ENCODE measurements around the gene DPEP2.
"Not testable (repeated sequence)": the region's sequence is repeated elsewhere in the genome, so short reads cannot be mapped to it uniquely, and the experiment has no call there.

The DPEP2 gene, protein sequence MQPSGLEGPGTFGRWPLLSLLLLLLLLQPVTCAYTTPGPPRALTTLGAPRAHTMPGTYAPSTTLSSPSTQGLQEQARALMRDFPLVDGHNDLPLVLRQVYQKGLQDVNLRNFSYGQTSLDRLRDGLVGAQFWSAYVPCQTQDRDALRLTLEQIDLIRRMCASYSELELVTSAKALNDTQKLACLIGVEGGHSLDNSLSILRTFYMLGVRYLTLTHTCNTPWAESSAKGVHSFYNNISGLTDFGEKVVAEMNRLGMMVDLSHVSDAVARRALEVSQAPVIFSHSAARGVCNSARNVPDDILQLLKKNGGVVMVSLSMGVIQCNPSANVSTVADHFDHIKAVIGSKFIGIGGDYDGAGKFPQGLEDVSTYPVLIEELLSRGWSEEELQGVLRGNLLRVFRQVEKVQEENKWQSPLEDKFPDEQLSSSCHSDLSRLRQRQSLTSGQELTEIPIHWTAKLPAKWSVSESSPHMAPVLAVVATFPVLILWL

DNA sequence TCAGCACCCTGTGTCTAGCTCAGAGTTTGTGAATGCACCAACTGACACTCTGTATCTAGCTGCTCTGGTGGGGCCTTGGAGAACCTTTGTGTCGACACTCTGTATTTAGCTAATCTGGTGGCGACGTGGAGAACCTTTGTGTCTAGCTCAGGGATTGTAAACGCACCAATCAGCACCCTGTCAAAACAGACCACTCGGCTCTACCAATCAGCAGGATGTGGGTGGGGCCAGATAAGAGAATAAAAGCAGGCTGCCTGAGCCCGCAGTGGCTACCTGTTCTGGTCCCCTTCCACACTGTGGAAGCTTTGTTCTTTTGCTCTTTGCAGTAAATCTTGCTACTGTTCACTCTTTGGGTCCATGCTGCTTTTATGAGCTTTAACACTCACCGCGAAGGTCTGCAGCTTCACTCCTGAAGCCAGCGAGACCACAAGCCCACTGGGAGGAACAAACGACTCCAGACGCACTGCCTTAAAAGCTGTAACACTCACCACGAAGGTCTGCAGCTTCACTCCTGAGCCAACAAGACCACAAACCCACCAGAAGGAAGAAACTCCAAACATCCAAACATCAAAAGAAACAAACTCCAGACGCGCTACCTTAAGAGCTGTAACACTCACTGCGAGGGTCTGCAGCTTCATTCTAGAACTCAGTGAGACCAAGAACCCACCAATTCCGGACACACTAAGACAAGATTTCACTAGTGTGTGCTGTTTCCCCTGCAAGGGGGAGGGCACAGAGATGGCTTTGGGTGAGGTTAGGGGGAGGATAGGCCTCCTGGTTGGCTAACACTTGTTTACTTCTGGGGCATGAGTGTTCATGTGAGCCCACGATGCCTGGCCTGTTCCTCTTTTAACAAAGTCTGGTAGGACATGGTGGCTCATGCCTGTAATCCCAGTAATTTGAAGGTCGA, at the start of gene DPEP2:
Gene DPEP2, minus strand, starts transcription at position 706 of the 910 bp plus-strand sequence. CDS start 6,272 bp downstream, outside the sequence.
- not testable (repeated sequence) for DNase-seq (ENCODE audit: low read depth in 2 of 2, low spot score in 1 of 2)

GRCh38 chr16:68047987-68048386, 48.7 kb upstream of the DPEP2 start:
- no peak for DNase-seq (ENCODE audit: low read depth in 2 of 2, low spot score in 1 of 2)

DNA sequence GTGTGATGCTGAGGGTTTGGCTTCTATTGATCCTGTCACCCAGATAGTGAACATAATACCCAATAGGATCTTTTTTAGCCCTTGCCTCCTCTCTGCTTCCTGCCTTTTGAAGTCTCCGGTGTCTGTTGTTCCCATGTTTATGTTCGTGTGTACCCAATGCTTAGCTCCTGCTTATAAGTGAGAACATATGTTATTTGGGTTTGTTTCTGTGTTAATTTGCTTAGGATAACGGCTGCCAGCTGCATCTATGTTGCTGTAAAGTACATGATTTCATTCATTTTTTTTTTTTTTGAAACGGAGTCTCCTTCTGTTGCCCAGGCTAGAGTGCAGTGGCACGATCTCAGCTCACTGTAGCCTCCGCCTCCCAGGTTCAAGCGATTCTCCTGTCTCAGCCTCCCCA, 46.8 kb upstream of the DPEP2 start:
- no peak for DNase-seq (ENCODE audit: low read depth in 2 of 2, low spot score in 1 of 2)

DNA sequence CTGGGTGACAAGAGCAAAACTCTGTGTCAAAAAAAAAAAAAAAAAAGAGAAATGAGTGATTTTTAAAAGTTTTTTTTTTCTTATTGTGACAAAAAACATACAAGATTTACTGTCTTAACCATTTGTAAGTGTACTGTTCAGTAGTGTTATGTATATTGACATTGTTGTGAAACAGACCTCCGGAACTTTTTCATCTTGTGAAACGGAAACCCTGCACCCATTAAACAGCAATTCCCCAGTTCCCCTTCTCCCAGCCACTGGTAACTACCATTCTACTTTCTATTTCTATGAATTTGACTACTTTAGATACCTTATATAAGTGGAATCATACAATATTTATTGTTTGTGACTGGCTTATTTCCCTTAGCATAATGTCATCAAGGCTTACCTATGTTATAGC, 42.5 kb upstream of the DPEP2 start:
- no peak for DNase-seq (ENCODE audit: low read depth in 2 of 2, low spot score in 1 of 2)

- DNase-seq (ENCODE audit: low read depth in 2 of 2, low spot score in 1 of 2): peak; percentile 85 to 88
These were observed 41.4 kb upstream of the DPEP2 start for GRCh38 chr16:68040506-68041288.

GRCh38 chr16:68037841-68038597, 38.7 kb upstream of the DPEP2 start:
- DNase-seq (ENCODE audit: low read depth in 2 of 2, low spot score in 1 of 2): no peak

- no peak for DNase-seq (ENCODE audit: low read depth in 2 of 2, low spot score in 1 of 2)
These were observed 35.9 kb upstream of the DPEP2 start for GRCh38 chr16:68035227-68035626.

DNA sequence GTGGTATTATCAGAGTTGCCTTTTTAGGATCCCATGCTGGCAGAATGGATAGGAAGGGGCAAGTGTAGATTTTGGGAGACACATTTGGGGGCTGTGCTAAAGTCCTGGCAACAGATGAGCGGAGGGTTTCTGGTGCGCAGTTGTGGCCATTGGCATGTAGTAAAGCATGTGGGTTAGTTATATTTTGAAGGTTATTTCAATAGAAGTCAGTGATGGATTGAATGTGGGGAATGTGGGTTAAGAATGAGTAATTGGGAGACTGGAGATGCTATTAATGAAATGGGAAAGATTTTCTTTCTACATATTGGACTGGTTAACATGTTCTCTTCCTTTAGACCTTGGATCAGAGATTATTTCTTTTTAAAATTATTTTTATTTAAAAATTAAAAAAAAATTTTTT, 33.8 kb upstream of the DPEP2 start:
- no peak for DNase-seq (ENCODE audit: low read depth in 2 of 2, low spot score in 1 of 2)

- no peak for DNase-seq (ENCODE audit: low read depth in 2 of 2, low spot score in 1 of 2)
These were observed 32.7 kb upstream of the DPEP2 start for GRCh38 chr16:68031951-68032350.

DNA sequence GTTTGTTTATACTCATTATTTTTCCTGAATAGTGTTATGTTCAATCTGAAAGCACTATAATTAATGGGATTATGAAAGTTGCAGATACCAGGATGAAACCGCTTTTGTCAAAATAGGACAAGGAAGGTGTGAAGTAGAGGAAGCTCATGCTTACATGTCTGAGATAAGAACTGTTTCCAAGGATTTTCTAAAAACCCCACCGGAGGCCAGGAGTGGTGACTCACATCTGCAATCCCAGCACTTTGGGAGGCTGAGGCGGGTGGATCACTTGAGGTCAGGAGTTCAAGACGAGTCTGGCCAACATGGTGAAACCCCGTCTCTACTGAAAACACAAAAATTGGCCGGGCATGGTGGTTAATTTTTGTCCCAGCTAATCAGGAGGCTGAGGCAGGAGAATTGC, 30.8 kb upstream of the DPEP2 start:
- not testable (repeated sequence) for DNase-seq (ENCODE audit: low read depth in 2 of 2, low spot score in 1 of 2)

DNA sequence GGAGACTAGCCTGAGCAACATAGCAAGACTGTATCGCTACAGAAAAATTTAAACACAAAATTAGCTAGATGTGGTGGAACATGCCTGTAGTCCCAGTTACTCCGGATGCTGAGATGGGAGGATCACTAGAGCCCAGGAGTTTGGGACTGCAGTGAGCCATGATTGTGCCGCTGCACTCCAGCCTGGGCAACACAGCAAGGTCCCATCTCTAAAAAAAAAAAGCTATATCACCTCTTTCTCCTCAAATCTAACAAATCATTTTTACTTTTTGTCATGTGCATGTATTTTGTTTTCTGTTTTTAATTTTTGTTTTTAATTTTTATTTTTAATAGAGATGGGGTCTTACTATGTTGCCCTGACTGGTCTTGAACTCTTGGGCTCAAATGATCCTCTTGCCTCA, 29.7 kb upstream of the DPEP2 start:
- no peak for DNase-seq (ENCODE audit: low read depth in 2 of 2, low spot score in 1 of 2)

DNA sequence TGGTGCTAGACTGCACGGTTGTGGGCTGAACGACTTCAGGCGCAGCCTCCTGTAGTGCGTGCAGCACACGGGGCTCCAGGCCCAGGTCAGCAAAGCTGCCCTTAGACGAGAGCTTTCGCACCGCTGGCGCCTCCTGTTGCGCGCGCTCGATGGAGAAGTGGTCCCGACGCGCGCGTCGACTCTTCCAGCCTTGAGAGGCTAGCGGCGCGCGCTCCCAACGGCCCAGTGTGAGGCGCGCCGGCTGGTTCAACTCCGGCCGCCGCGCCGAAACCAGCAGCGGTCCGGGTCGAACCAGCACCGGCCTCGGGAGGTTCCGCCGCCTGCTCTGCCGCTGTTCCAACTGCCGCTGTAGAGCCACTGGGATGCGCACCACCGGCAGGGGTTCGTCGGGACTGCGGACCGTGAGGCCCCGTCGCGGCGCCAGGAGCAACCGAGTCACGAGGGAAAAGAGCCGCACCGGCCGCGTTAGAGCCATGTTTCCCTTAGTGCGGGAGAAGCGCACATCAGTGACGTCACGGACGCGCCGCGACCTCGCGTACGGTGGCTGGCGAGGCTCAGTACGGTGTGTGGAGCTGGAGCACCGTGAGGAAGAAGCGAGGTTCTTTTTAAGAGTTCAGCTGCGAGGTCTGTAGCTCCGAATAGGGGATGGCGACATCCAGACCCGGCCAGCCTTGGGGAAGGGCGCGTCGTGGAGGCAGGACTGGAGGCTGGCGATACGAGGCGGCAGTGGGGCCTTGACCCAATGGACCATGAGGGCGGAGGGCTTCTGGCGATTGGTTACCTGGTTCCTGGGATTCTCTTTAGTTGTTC, 23.6 kb upstream of the DPEP2 start, which contains the start of the genes DDX28 and DUS2:
Gene DDX28, minus strand, starts transcription at position 505 of the 810 bp plus-strand sequence. Its CDS starts 30 bp downstream, at position 475.
Gene DUS2, plus strand, starts transcription at position 557 of the 810 bp plus-strand sequence. CDS start 14,740 bp downstream, outside the sequence.
- peak; percentile 89 to 95 for DNase-seq (ENCODE audit: low read depth in 2 of 2, low spot score in 1 of 2)

- DNase-seq (ENCODE audit: low read depth in 2 of 2, low spot score in 1 of 2): no peak
These were observed 23.0 kb upstream of the DPEP2 start for GRCh38 chr16:68022278-68022727.

DNA sequence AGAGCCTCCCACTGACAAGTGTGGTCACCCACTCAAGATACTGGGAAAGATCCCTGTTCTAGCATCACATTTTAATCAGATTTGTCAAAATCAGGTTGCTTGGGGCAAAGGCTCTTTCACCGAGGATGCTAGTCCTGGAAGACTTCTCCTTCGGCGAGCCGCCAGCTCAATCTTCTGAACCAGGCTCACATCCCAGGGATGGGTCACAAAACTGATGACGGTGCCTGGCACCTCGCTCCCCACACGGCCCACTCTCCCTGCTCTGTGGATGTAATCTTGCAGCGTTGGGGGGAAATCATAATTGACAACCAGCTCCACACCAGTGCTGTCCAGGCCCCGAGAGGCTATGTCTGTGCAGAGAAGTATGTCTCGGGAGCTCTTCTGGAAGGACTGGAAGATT, 22.2 kb upstream of the DPEP2 start:
- no peak for DNase-seq (ENCODE audit: low read depth in 2 of 2, low spot score in 1 of 2)

- DNase-seq (ENCODE audit: low read depth in 2 of 2, low spot score in 1 of 2): no peak
These were observed 19.9 kb upstream of the DPEP2 start for GRCh38 chr16:68019167-68019680.

DNA sequence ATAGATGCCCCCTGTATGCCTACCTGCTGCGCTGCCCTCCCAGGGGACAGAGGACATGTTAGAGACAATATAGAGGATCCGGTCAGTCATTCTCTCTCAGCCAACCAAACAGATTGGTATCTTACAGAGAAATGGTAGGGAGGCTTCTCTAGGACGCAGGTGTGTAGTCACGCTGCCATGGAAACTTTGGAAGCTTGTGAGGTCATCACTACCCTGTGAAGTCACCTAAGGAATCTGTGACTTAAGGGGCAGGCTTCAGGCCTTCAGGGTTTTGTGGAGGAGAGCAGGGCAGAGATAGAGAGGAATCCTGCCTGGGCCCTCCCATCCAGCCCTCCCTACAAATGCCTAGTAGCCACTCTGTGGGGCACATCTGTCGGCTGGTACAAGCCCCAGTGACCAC, 16.4 kb upstream of the DPEP2 start, which contains the start of gene DPEP2NB:
Gene DPEP2NB, minus strand, starts transcription at position 231 of the 400 bp plus-strand sequence. Its CDS starts 141 bp downstream, at position 90.
- no peak for DNase-seq (ENCODE audit: low read depth in 2 of 2, low spot score in 1 of 2)

DNA sequence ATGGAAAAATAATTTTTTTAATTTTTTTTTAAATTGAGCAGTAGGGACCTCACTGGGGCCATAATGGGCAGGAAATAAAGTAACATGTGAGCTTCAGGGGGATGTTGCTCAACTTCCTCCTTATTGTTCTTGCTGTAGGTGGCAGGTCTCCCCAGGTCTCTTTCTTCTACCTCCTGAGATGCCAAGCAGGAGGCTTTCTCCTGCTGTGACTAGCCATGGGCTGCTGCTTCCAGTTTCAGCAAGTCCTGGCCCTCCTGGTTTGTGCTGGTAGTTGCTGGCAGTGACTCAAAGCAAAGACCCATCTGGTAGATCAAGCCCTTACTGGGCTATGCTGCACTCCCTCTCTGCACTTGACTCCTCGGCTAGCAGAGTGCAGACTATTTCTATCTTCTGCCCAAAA, 14.2 kb upstream of the DPEP2 start:
- DNase-seq (ENCODE audit: low read depth in 2 of 2, low spot score in 1 of 2): no peak

- not testable (repeated sequence) for DNase-seq (ENCODE audit: low read depth in 2 of 2, low spot score in 1 of 2)
These were observed 10.6 kb upstream of the DPEP2 start for GRCh38 chr16:68009872-68010271.

Measured in stimulated activated CD8-positive, alpha-beta memory T cell treated with anti-CD3 and anti-CD28 coated beads, Interleukin-4, amount 100 ng/mL, for 1 hour (primary cell).